Measurements from ENCODE around the gene COMMD7.
A peak's percentile ranks its signal among the peaks of the same experiment; 100 is the strongest.

The COMMD7 gene

GRCh38 chr20:32674362-32674789, 68.9 kb downstream of the COMMD7 start:
- peak; percentile 41 for DNase-seq

- DNase-seq, result no peak
These were observed 70.0 kb downstream of the COMMD7 start for GRCh38 chr20:32672982-32673851.

- no peak for DNase-seq
These were observed 70.8 kb downstream of the COMMD7 start for GRCh38 chr20:32672394-32672981.

GRCh38 chr20:32670773-32671455, 72.4 kb downstream of the COMMD7 start:
- no peak for DNase-seq

- no peak for DNase-seq
These were observed 76.2 kb downstream of the COMMD7 start for GRCh38 chr20:32667027-32667426.

- no peak for DNase-seq
These were observed 78.5 kb downstream of the COMMD7 start for GRCh38 chr20:32664678-32665159.

GRCh38 chr20:32664012-32664677, 79.1 kb downstream of the COMMD7 start:
- no peak for DNase-seq

- no peak for DNase-seq
These were observed 79.8 kb downstream of the COMMD7 start for GRCh38 chr20:32663335-32664011.

GRCh38 chr20:32661820-32662528, 81.3 kb downstream of the COMMD7 start:
- DNase-seq, result no peak

GRCh38 chr20:32660661-32661060, 82.6 kb downstream of the COMMD7 start:
- no peak for DNase-seq

- DNase-seq, result no peak
These were observed 86.4 kb downstream of the COMMD7 start for GRCh38 chr20:32656827-32657226.

GRCh38 chr20:32655903-32656512, 87.3 kb downstream of the COMMD7 start:
- DNase-seq, result no peak

- DNase-seq, result peak; percentile 45
These were observed 90.3 kb downstream of the COMMD7 start for GRCh38 chr20:32652739-32653526.
